Measurements from ENCODE around the gene ATXN7L2. TPM values are rescaled to one million over a fixed set of nuclear protein-coding genes. Genes with fewer than 3 reads are reported as not detected.
A peak's percentile ranks its signal among the peaks of the same experiment; 100 is the strongest.

The ATXN7L2 gene
- total RNA-seq, 2 experiments from 2014 or later, result 11.8 to 13.1 TPM

- no peak for TF ChIP-seq CTCF (IDR thresholded peaks at IDR 0.05)
- H3K27me3 Mint-ChIP-seq, result peaks cover 87% of the 10 kb centered on the region
- H3K36me3 ChIP-seq (ENCODE audit: insufficient read depth, low read length), result no peaks in the 10 kb centered on the region
- intact Hi-C loops (cut with DNase I, micrococcal nuclease), result no loop called here
- CTCF ChIA-PET, result no interaction called here
- H3K27ac Mint-ChIP-seq, result no peak overlapping the region
- peak overlapping the region; percentile 43 for H3K4me3 ChIP-seq (ENCODE audit: low read length)
- no peak overlapping the region for H3K27ac ChIP-seq (ENCODE audit: low read depth in 1 of 2, low read length in 2 of 2)
- H3K27me3 ChIP-seq (ENCODE audit: control insufficient read depth in 1 of 2, insufficient read depth in 2 of 2, low read length in 2 of 2), result peaks cover 56 to 69% of the 10 kb centered on the region in 2 experiments
- POLR2A ChIA-PET, result interaction anchor here (0.7 kb wide), 1 partner anchor 83 kb away, joined by 3 read pairs; no protein-coding TSS in a partner anchor
- no peak for ATAC-seq (ENCODE audit: poor library complexity)
- no peaks in the 10 kb centered on the region for H3K36me3 Mint-ChIP-seq (ENCODE audit: low read depth)
- H3K4me1 Mint-ChIP-seq (ENCODE audit: low read depth), result peaks cover 15% of the 10 kb centered on the region
- H3K4me1 ChIP-seq (ENCODE audit: insufficient read depth, low read length), result peaks cover 17% of the 10 kb centered on the region
- peak overlapping the region; percentile 86 for H3K4me3 Mint-ChIP-seq
- DNase-seq, result no peak
- H3K9me3 ChIP-seq (ENCODE audit: control insufficient read depth in 1 of 2, insufficient read depth in 1 of 2, low read length in 2 of 2), result peaks cover 0 to 8% of the 10 kb centered on the region in 2 experiments
- no peaks in the 10 kb centered on the region for H3K9me3 Mint-ChIP-seq
Observed at GRCh38 chr1:109466125-109466451, 17.6 kb upstream of the ATXN7L2 start.

DNA sequence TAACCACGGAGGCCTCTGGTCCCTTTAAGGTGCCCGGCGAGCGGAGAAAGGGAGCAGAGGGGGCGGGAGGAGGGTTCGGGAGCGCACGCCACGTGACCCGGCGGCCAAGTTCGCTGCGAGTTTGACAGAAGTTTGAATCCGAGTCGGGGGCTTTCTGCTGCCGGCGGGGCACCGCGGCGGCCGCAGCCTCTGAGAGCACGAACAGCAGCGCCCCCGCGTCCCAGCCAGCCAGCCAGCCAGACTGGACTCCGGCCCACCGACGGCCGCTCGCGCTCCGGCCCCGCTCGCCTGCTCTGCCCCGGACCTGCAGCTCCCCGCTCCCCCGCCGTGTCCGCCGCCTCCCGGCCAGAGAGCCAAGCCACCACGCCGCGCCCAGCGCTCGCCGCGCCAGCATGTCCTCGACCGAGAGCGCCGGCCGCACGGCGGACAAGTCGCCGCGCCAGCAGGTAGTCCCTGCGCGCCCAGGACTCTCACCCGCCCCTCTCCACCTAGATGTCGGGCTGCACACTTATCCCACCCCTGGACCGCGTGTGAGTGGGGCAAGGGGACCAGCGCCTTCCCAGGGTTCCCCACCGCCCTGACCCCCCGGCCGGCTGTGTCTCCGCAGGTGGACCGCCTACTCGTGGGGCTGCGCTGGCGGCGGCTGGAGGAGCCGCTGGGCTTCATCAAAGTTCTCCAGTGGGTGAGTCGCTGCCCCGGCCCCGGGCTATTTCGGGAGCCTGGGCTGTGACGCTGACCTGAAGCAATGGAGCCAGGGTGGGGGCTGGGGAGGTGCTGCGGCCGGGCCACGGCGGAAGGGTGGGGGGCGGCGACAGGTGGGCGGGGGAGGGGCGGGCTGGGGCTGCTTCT lies 17.0 kb upstream of the ATXN7L2 start, which contains the start of gene SYPL2:
Gene SYPL2, plus strand, starts transcription at position 95 of the 849 bp plus-strand sequence. Its CDS starts 298 bp downstream, at position 393.
- ChIA-PET CTCF (no interaction called here), POLR2A (no interaction called here)
- H3K27ac Mint-ChIP-seq, result no peak within 1 kb of the TSS
- Histone ChIP-seq H3K9me3 (ENCODE audit: control insufficient read depth in 1 of 2, insufficient read depth in 1 of 2, low read length in 2 of 2) (peaks cover 0 to 8% of the 10 kb centered on the region in 2 experiments), H3K4me3 (ENCODE audit: low read length) (peak within 1 kb of the TSS; percentile 45), H3K27ac (ENCODE audit: low read depth in 1 of 2, low read length in 2 of 2) (no peak within 1 kb of the TSS), H3K27me3 (ENCODE audit: control insufficient read depth in 1 of 2, insufficient read depth in 2 of 2, low read length in 2 of 2) (peaks cover 58 to 73% of the 10 kb centered on the region in 2 experiments), H3K36me3 (ENCODE audit: insufficient read depth, low read length) (no peaks in the 10 kb centered on the region), H3K4me1 (ENCODE audit: insufficient read depth, low read length) (peaks cover 17% of the 10 kb centered on the region)
- H3K27me3 Mint-ChIP-seq, result peaks cover 87% of the 10 kb centered on the region
- ATAC-seq (ENCODE audit: poor library complexity), result peak; percentile 54
- DNase-seq, result peak in 3 of 14 experiments; percentile 19 to 48 (median 42)
- H3K36me3 Mint-ChIP-seq (ENCODE audit: low read depth), result no peaks in the 10 kb centered on the region
- peak within 1 kb of the TSS; percentile 86 for H3K4me3 Mint-ChIP-seq
- intact Hi-C loops (cut with DNase I, micrococcal nuclease), result no loop called here
- peaks cover 15% of the 10 kb centered on the region for H3K4me1 Mint-ChIP-seq (ENCODE audit: low read depth)
- TF ChIP-seq CTCF (IDR thresholded peaks at IDR 0.05), result no peak
- H3K9me3 Mint-ChIP-seq, result no peaks in the 10 kb centered on the region

DNA sequence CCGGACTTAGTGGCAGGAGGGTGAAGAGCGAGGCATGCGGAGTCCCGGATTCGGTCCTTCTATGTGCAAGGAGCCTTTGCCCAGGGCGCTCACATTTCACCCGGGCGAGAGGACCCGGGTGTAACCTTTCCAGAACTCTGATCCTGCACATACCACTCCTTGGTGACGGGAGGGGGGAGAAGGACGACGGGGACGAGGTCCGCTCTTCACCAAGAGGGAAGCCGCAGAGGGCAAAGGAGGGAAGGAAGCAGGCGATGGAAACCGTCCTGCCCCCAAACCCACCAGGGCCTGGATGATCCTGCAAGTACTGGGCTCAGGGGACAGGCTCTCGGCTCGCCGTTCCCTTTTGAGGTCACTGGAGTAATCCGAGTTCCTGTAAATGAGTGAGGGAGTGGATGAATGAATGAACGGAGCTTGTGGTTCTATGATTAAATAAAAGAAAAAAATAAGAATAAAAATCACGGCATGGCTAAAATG lies 16.4 kb upstream of the ATXN7L2 start:
- no peak overlapping the region for H3K27ac Mint-ChIP-seq
- POLR2A ChIA-PET, result interaction anchor here (0.8 kb wide), 1 partner anchor 42 kb away, joined by 3 read pairs; no protein-coding TSS in a partner anchor

More for the DNA sequence above, 16.4 kb upstream of the ATXN7L2 start:
- no peak for TF ChIP-seq CTCF (IDR thresholded peaks at IDR 0.05)
- peaks cover 15% of the 10 kb centered on the region for H3K4me1 Mint-ChIP-seq (ENCODE audit: low read depth)
- H3K9me3 ChIP-seq (ENCODE audit: control insufficient read depth in 1 of 2, insufficient read depth in 1 of 2, low read length in 2 of 2), result peaks cover 0 to 8% of the 10 kb centered on the region in 2 experiments
- intact Hi-C loops (cut with DNase I, micrococcal nuclease), result no loop called here
- H3K4me3 Mint-ChIP-seq, result peak overlapping the region; percentile 56
- no peak for ATAC-seq (ENCODE audit: poor library complexity)
- peaks cover 17% of the 10 kb centered on the region for H3K4me1 ChIP-seq (ENCODE audit: insufficient read depth, low read length)
- H3K27ac ChIP-seq (ENCODE audit: low read depth in 1 of 2, low read length in 2 of 2), result no peak overlapping the region
- H3K36me3 ChIP-seq (ENCODE audit: insufficient read depth, low read length), result no peaks in the 10 kb centered on the region
- CTCF ChIA-PET, result no interaction called here
- no peaks in the 10 kb centered on the region for H3K9me3 Mint-ChIP-seq
- no peaks in the 10 kb centered on the region for H3K36me3 Mint-ChIP-seq (ENCODE audit: low read depth)
- H3K4me3 ChIP-seq (ENCODE audit: low read length), result no peak overlapping the region
- H3K27me3 ChIP-seq (ENCODE audit: control insufficient read depth in 1 of 2, insufficient read depth in 2 of 2, low read length in 2 of 2), result peaks cover 57 to 79% of the 10 kb centered on the region in 2 experiments
- DNase-seq, result no peak
- peaks cover 86% of the 10 kb centered on the region for H3K27me3 Mint-ChIP-seq
